K562 (cell line): ENCODE measurements around the gene DDX5. TPM values are rescaled to one million over a fixed set of nuclear protein-coding genes. Genes with fewer than 3 reads are reported as not detected.
A peak's percentile ranks its signal among the peaks of the same experiment; 100 is the strongest.

Source experiments
- ARHGAP35 ChIP-seq: fragments of 450-650 bp; IDR thresholded peaks from 2 replicates; pipeline ENCODE4 v1.6.1; 2018; ENCODE audit not compliant: partially characterized antibody
- ATF1 ChIP-seq, 2 experiments: fragments of 450-650 bp in 1 of 2; IDR thresholded peaks; 2 replicates each; pipeline ENCODE4 v1.6.1; 2016; ENCODE audit warnings: missing compliant biosample characterization in 1 of 2, missing genetic modification characterization in 1 of 2
- CHCHD3 ChIP-seq: fragments of 250-450 bp; sonication (Bioruptor Pico); IDR thresholded peaks from 2 replicates; pipeline ENCODE4 v2.1.2; 2022; ENCODE audit warnings: mild to moderate bottlenecking
- CREB3 ChIP-seq: fragments of 450-650 bp; conservative IDR thresholded peaks from 2 replicates; pipeline ENCODE4 v1.6.1; 2016; ENCODE audit warnings: missing genetic modification characterization, low read depth, mild to moderate bottlenecking, missing compliant biosample characterization, moderate library complexity
- E4F1 ChIP-seq: fragments of 250-450 bp; sonication (Bioruptor Pico); IDR thresholded peaks from 2 replicates; pipeline ENCODE4 v1.5.0; 2021; ENCODE audit warnings: mild to moderate bottlenecking, borderline replicate concordance
- HMBOX1 ChIP-seq: sonication (generic); IDR thresholded peaks from 2 replicates; pipeline ENCODE4 v1.6.1; 2016
- KDM5B ChIP-seq: fragments of 200-600 bp; sonication (generic); IDR thresholded peaks from 2 replicates; pipeline ENCODE4 v1.6.1; 2012; ENCODE audit warnings: low read depth, mild to moderate bottlenecking, moderate library complexity, low read length, control low read depth, inconsistent platforms; ENCODE audit not compliant: insufficient replicate concordance
- L3MBTL2 ChIP-seq: fragments of 450-650 bp; IDR thresholded peaks from 2 replicates; pipeline ENCODE4 v1.6.1; 2016; ENCODE audit warnings: mild to moderate bottlenecking, moderate library complexity
- MAFF ChIP-seq: IDR thresholded peaks from 2 replicates; pipeline ENCODE4 v1.6.1; 2012; ENCODE audit warnings: low read length, improper control_type of control experiment
- MAFK ChIP-seq: IDR thresholded peaks from 2 replicates; pipeline ENCODE4 v1.6.1; 2011; ENCODE audit warnings: low read length, improper control_type of control experiment
- MCM2 ChIP-seq: fragments of 450-650 bp; IDR thresholded peaks from 2 replicates; pipeline ENCODE4 v1.6.1; 2017; ENCODE audit warnings: low read depth, mild to moderate bottlenecking
- MCM7 ChIP-seq, 2 experiments: fragments of 450-650 bp; IDR thresholded peaks; 2 replicates each; pipeline ENCODE4 v1.6.1; 2016 to 2018
- NKRF ChIP-seq: fragments of 450-650 bp; IDR thresholded peaks from 2 replicates; pipeline ENCODE4 v1.6.1; 2016; ENCODE audit warnings: borderline replicate concordance
- NR2C1 ChIP-seq, 2 experiments: fragments of 450-650 bp; IDR thresholded peaks; 2 replicates each; pipeline ENCODE4 v1.6.1; 2017; ENCODE audit warnings: mild to moderate bottlenecking in 2 of 2, antibody characterized with exemption in 1 of 2, inconsistent platforms in 1 of 2, missing compliant biosample characterization in 1 of 2, missing genetic modification characterization in 1 of 2
- NR2F6 ChIP-seq: fragments of 450-650 bp; formaldehyde crosslinking; IDR thresholded peaks from 2 replicates; pipeline ENCODE4 v1.4.0; 2020; ENCODE audit warnings: mild to moderate bottlenecking
- PHF21A ChIP-seq: fragments of 450-650 bp; IDR thresholded peaks from 2 replicates; pipeline ENCODE4 v1.6.1; 2017; ENCODE audit warnings: low read depth, borderline replicate concordance
- RFX1 ChIP-seq: fragments of 450-650 bp; IDR thresholded peaks from 2 replicates; pipeline ENCODE4 v1.6.1; 2016; ENCODE audit warnings: mild to moderate bottlenecking, moderate library complexity
- SOX6 ChIP-seq: fragments of 450-650 bp; IDR thresholded peaks from 2 replicates; pipeline ENCODE4 v1.6.1; 2014; ENCODE audit warnings: mild to moderate bottlenecking
- TCF15 ChIP-seq: fragments of 250-450 bp; sonication (Bioruptor Pico); IDR thresholded peaks from 2 replicates; pipeline ENCODE4 v1.8.0; 2022; ENCODE audit warnings: moderate library complexity, mild to moderate bottlenecking, inconsistent platforms
- TRIM24 ChIP-seq, 2 experiments: fragments of 450-650 bp; IDR thresholded peaks; 2 replicates each; pipeline ENCODE4 v1.6.1; 2016
- ZBTB1 ChIP-seq: sonication (generic); formaldehyde crosslinking; IDR thresholded peaks from 2 replicates; pipeline ENCODE4 v1.8.1; 2023; ENCODE audit warnings: missing genetic modification reagents, low read depth, mild to moderate bottlenecking, borderline replicate concordance
- ZFPM2 ChIP-seq: fragments of 250-450 bp; sonication (Bioruptor Pico); IDR thresholded peaks from 2 replicates; pipeline ENCODE4 v1.5.1; 2022; ENCODE audit warnings: mild to moderate bottlenecking
- ZNF12 ChIP-seq: sonication (generic); formaldehyde crosslinking; IDR thresholded peaks from 2 replicates; pipeline ENCODE4 v1.4.0; 2020; ENCODE audit warnings: mild to moderate bottlenecking, missing genetic modification reagents
- ZNF133 ChIP-seq: fragments of 250-450 bp; sonication (Bioruptor Pico); IDR thresholded peaks from 2 replicates; pipeline ENCODE4 v1.4.0; 2020; ENCODE audit warnings: mild to moderate bottlenecking
- ZNF644 ChIP-seq: fragments of 200-800 bp; sonication (Bioruptor generic); IDR thresholded peaks from 2 replicates; pipeline ENCODE4 v1.6.1; 2016; ENCODE audit warnings: low read depth, missing genetic modification characterization, missing compliant biosample characterization
- polyA plus RNA-seq, 8 experiments: library from polyadenylated mRNA; depleted of rRNA in 4 of 8; stranded (reverse) in 5 of 8; unstranded in 3 of 8; fragments of >200 nt; fragmentation: Nextera tagmentation in 2 of 8; fragmentation: Illumina TruSeq in 1 of 8; extraction: Ambion mirVana in 2 of 8; extraction: Trizol in 1 of 8; gene quantifications; 2 replicates each; pipeline versions ENCODE4 v1.2.1 to v1.2.3, GENCODE V29; 2011 to 2014; ENCODE audit warnings: inconsistent platforms in 1 of 8, missing spikeins in 1 of 8
- total RNA-seq, 7 experiments: library from RNA; depleted of rRNA in 6 of 7; stranded (reverse); fragments of >200 nt in 6 of 7; fragmentation: Illumina TruSeq in 2 of 7; extraction: Trizol in 2 of 7; gene quantifications; 2 replicates each; pipeline versions ENCODE4 v1.2.1 to v1.2.3, GENCODE V29; 2011 to 2021; ENCODE audit warnings: low replicate concordance in 1 of 7

The DDX5 gene
- total and polyA plus RNA-seq, 9 of the 15 experiments (the other 6 are each of a cell fraction or from before 2014, with no cell fraction given), result 306 to 1,639 (median 604) TPM

GRCh38 chr17:64533784-64534183 is 27.7 kb upstream of the DDX5 start (continued):
- TF ChIP-seq HMBOX1 (no peak), ZNF12 (no peak), ZNF133 (CRISPR knock-in tag) (no peak), MCM2 (no peak), ZFPM2 (CRISPR knock-in tag) (no peak), TCF15 (CRISPR knock-in tag) (0 out of 2 replicates have a peak, but pooled peaks have one; percentile 20), NR2F6 (CRISPR knock-in tag) (no peak), E4F1 (CRISPR knock-in tag) (no peak), CHCHD3 (CRISPR knock-in tag) (no peak), MAFF (no peak), NR2C1 (IDR thresholded peaks at IDR 0.05) (0 out of 2 replicates have a peak, but pooled peaks have one; percentile 9), NR2C1 (tag; IDR thresholded peaks at IDR 0.05) (0 out of 2 replicates have a peak, but pooled peaks have one; percentile 32), ATF1 (CRISPR knock-in tag; IDR thresholded peaks at IDR 0.05) (no peak), ATF1 (tag; IDR thresholded peaks at IDR 0.05) (no peak), NKRF (no peak), ZBTB1 (CRISPR knock-in tag) (no peak), L3MBTL2 (no peak), ZNF644 (tag) (no peak), MAFK (no peak), PHF21A (no peak), SOX6 (peak; percentile 70; the same call in 1 of the 2 replicates), MCM7 (IDR thresholded peaks at IDR 0.05) (no peak), CREB3 (tag) (no peak; the same call in 1 of the 2 replicates), KDM5B (no peak), ARHGAP35 (no peak), RFX1 (no peak), TRIM24 (IDR thresholded peaks at IDR 0.05) (0 out of 4 replicates have a peak, but pooled peaks of 1 of the 2 experiments have one; percentile 8)
